ENCODE data around the gene MBLAC1. TPM values are rescaled to one million over a fixed set of nuclear protein-coding genes. Genes with fewer than 3 reads are reported as not detected.

The MBLAC1 gene
- total and polyA plus RNA-seq, 9 of the 15 experiments (the other 6 are each of a cell fraction or from before 2014, with no cell fraction given) = 0.03 to 3.1 (median 0.52) TPM

- TF ChIP-seq THAP7 (CRISPR knock-in tag; IDR thresholded peaks at IDR 0.05) (0 out of 2 replicates have a peak, but pooled peaks have one; percentile 8), ZNF395 (CRISPR knock-in tag; IDR thresholded peaks at IDR 0.05) (0 out of 2 replicates have a peak, but pooled peaks have one; percentile 74), SREBF2 (CRISPR knock-in tag; IDR thresholded peaks at IDR 0.05) (no peak), ZNF740 (CRISPR knock-in tag; IDR thresholded peaks at IDR 0.05) (0 out of 2 replicates have a peak, but pooled peaks have one; percentile 33), ZNF740 (tag; IDR thresholded peaks at IDR 0.05) (no peak), ZNF316 (IDR thresholded peaks at IDR 0.05) (no peak), ZNF561 (CRISPR knock-in tag; conservative IDR thresholded peaks at IDR 0.05) (no peak), NR4A1 (CRISPR knock-in tag; IDR thresholded peaks at IDR 0.05) (no peak), NR4A1 (tag; IDR thresholded peaks at IDR 0.05) (peak; percentile 78), ZNF589 (CRISPR knock-in tag; IDR thresholded peaks at IDR 0.05; ENCODE audit: low read depth) (peak; percentile 64), CREB3L1 (IDR thresholded peaks at IDR 0.05; ENCODE audit: borderline replicate concordance, low read depth) (peak; percentile 48; the same call in 1 of the 2 replicates), JUNB (CRISPR knock-in tag; conservative IDR thresholded peaks at IDR 0.05) (0 out of 2 replicates have a peak, but pooled peaks have one; percentile 8), ZBTB17 (CRISPR knock-in tag; IDR thresholded peaks at IDR 0.05) (no peak), CHCHD3 (CRISPR knock-in tag; IDR thresholded peaks at IDR 0.05) (peak; percentile 48; the same call in 1 of the 2 replicates), L3MBTL2 (IDR thresholded peaks at IDR 0.05) (peak; percentile 85), SPI1 (IDR thresholded peaks at IDR 0.05; ENCODE audit: borderline replicate concordance, low read depth, low read length) (no peak), ZSCAN29 (IDR thresholded peaks at IDR 0.05) (no peak), TBL1XR1 (IDR thresholded peaks at IDR 0.05; ENCODE audit: low read length in 2 of 2) (0 out of 4 replicates have a peak, but pooled peaks have one; percentile 22 to 52), MCM2 (IDR thresholded peaks at IDR 0.05; ENCODE audit: low read depth) (no peak), ID3 (CRISPR knock-in tag; IDR thresholded peaks at IDR 0.05) (no peak), ID3 (tag; IDR thresholded peaks at IDR 0.05) (peak; percentile 62), ZNF512 (tag; IDR thresholded peaks at IDR 0.05) (no peak), SMARCE1 (IDR thresholded peaks at IDR 0.05) (peak; percentile 3; the same call in 1 of the 2 replicates)
Observed at GRCh38 chr7:100126239-100126930, 382 bp upstream of the MBLAC1 start (continued).
